ENCODE results near the gene LIMCH1. TPM values are rescaled to one million over a fixed set of nuclear protein-coding genes. Genes with fewer than 3 reads are reported as not detected.

Gene LIMCH1
- total and polyA plus RNA-seq, 2 of the 8 experiments (the other 6 are each of a cell fraction or from before 2014, with no cell fraction given) = 2.7 to 3.0 TPM

GRCh38 chr4:41678951-41679350 is 141.0 kb downstream of the LIMCH1 start:
- Histone ChIP-seq H3K23me2 (ENCODE audit: low read depth, low read length) (no peaks in the 10 kb centered on the region), H3K4ac (replicated peaks; ENCODE audit: insufficient read length, low read depth, low read length) (no peak overlapping the region), H3K27ac (ENCODE audit: low read depth, low read length) (no peak overlapping the region), H2AFZ (ENCODE audit: low read length) (no peak overlapping the region), H3K27me3 (replicated peaks in 1 of 4; ENCODE audit: control insufficient read depth in 3 of 4, extremely low read depth in 1 of 4, insufficient read depth in 3 of 4, low read length in 3 of 4) (no peaks in the 10 kb centered on the region), H2BK15ac (ENCODE audit: low read length) (no peak overlapping the region), H2BK12ac (ENCODE audit: low read depth, low read length) (no peak overlapping the region), H4K20me1 (replicated peaks in 1 of 2; ENCODE audit: control insufficient read depth in 1 of 2, insufficient read depth in 2 of 2, low read length in 2 of 2) (no peaks in the 10 kb centered on the region), H2BK120ac (replicated peaks; ENCODE audit: low read depth, low read length) (no peak overlapping the region), H3K79me1 (ENCODE audit: low read depth, low read length) (no peaks in the 10 kb centered on the region), H2BK5ac (ENCODE audit: low read depth, low read length) (no peak overlapping the region), H3K18ac (ENCODE audit: extremely low read depth, low read length) (no peak overlapping the region), H4K8ac (ENCODE audit: extremely low read depth, insufficient read depth, low read length) (no peak overlapping the region), H3K4me2 (ENCODE audit: insufficient read depth in 1 of 2, low read depth in 2 of 2, low read length in 2 of 2) (no peak overlapping the region), H2BK20ac (ENCODE audit: low read length) (no peak overlapping the region), H3K4me3 (ENCODE audit: extremely low read depth in 1 of 4, insufficient read depth in 2 of 4, low read depth in 3 of 4, low read length in 4 of 4) (no peak overlapping the region), H3K9me3 (ENCODE audit: insufficient read depth in 2 of 2, low read depth in 1 of 2, low read length in 1 of 2) (no peaks in the 10 kb centered on the region), H3K23ac (ENCODE audit: insufficient read length) (no peak overlapping the region), H4K91ac (replicated peaks; ENCODE audit: insufficient read length, low read length) (no peak overlapping the region), H3K4me1 (replicated peaks in 1 of 4; ENCODE audit: control insufficient read depth in 3 of 4, insufficient read depth in 4 of 4, low read length in 3 of 4) (no peaks in the 10 kb centered on the region), H3K14ac (ENCODE audit: insufficient read length) (no peak overlapping the region), H2AK5ac (ENCODE audit: low read depth, low read length) (no peak overlapping the region), H3K79me2 (ENCODE audit: control insufficient read depth in 1 of 2, insufficient read depth in 2 of 2, low read length in 2 of 2) (no peaks in the 10 kb centered on the region), H4K5ac (ENCODE audit: insufficient read length, low read depth, low read length) (no peak overlapping the region), H3K56ac (replicated peaks; ENCODE audit: insufficient read length, low read depth, low read length) (no peak overlapping the region), H3K36me3 (ENCODE audit: control insufficient read depth in 2 of 4, insufficient read depth in 4 of 4, low read length in 3 of 4) (no peaks in the 10 kb centered on the region; a peak in 1 of 8 replicates), H3K9ac (replicated peaks in 1 of 4; ENCODE audit: extremely low read depth in 1 of 4, low read depth in 3 of 4, low read length in 3 of 4) (no peak overlapping the region)
- FAIRE-seq (no peak), DNase-seq (ENCODE audit: low read depth in 1 of 2, low spot score in 2 of 2) (no peak)
- WGBS, 2 experiments (ENCODE audit: extremely low coverage in 1 of 2, insufficient coverage in 1 of 2, insufficient read length in 1 of 2, insufficient replicate concordance in 2 of 2, low coverage in 1 of 2, low lambda C conversion rate in 2 of 2, missing lambda C conversion rate in 1 of 2) = 100% methylated on average over 2 of the region's 2 CpGs; no CpG with 5 or more reads in 1 of the 2 experiments
- ChIA-PET POLR2A (ENCODE audit: partially characterized antibody) (no interaction called here), CTCF (ENCODE audit: partially characterized antibody) (no interaction called here)
- TF ChIP-seq, protein P1, sequence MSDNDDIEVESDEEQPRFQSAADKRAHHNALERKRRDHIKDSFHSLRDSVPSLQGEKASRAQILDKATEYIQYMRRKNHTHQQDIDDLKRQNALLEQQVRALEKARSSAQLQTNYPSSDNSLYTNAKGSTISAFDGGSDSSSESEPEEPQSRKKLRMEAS (IDR thresholded peaks at IDR 0.05) = no peak
- TF ChIP-seq SIN3A (conservative IDR thresholded peaks at IDR 0.05 in 1 of 2, IDR thresholded peaks at IDR 0.05 in 1 of 2; ENCODE audit: low read depth in 1 of 2, low read length in 2 of 2) = no peak
- no peak for TF ChIP-seq PHF8 (conservative IDR thresholded peaks at IDR 0.05; ENCODE audit: low read depth, low read length)
- TF ChIP-seq EZH2 (IDR thresholded peaks at IDR 0.05; ENCODE audit: low read depth, low read length, severe bottlenecking) = no peak
- TF ChIP-seq SP4 (IDR thresholded peaks at IDR 0.05; ENCODE audit: low read length) = no peak
- TF ChIP-seq YY1 (IDR thresholded peaks at IDR 0.05; ENCODE audit: low read depth, low read length) = no peak
- TF ChIP-seq SIRT6 (IDR thresholded peaks at IDR 0.05; ENCODE audit: low read length) = no peak
- no peak for TF ChIP-seq CHD2 (IDR thresholded peaks at IDR 0.05; ENCODE audit: low read length)
- TF ChIP-seq HDAC6 (IDR thresholded peaks at IDR 0.05; ENCODE audit: low read depth, low read length) = no peak
